ENCODE results near the gene RPS15A. TPM values are rescaled to one million over a fixed set of nuclear protein-coding genes. Genes with fewer than 3 reads are reported as not detected.

The RPS15A gene
- total RNA-seq, 1 donor from 2014 or later = 1,259 TPM

- Mint-ChIP-seq H3K27me3 (ENCODE audit: unreplicated experiment) (no peaks in the 10 kb centered on the region), H3K4me3 (ENCODE audit: unreplicated experiment) (no peak overlapping the region), H3K9me3 (ENCODE audit: unreplicated experiment) (no peaks in the 10 kb centered on the region), H3K4me1 (ENCODE audit: unreplicated experiment) (no peaks in the 10 kb centered on the region), H3K36me3 (ENCODE audit: unreplicated experiment) (peaks cover 70% of the 10 kb centered on the region), H3K27ac (ENCODE audit: unreplicated experiment) (no peak overlapping the region)
- no peak for DNase-seq (ENCODE audit: extremely low spot score, unreplicated experiment)
- TF ChIP-seq, protein P1, sequence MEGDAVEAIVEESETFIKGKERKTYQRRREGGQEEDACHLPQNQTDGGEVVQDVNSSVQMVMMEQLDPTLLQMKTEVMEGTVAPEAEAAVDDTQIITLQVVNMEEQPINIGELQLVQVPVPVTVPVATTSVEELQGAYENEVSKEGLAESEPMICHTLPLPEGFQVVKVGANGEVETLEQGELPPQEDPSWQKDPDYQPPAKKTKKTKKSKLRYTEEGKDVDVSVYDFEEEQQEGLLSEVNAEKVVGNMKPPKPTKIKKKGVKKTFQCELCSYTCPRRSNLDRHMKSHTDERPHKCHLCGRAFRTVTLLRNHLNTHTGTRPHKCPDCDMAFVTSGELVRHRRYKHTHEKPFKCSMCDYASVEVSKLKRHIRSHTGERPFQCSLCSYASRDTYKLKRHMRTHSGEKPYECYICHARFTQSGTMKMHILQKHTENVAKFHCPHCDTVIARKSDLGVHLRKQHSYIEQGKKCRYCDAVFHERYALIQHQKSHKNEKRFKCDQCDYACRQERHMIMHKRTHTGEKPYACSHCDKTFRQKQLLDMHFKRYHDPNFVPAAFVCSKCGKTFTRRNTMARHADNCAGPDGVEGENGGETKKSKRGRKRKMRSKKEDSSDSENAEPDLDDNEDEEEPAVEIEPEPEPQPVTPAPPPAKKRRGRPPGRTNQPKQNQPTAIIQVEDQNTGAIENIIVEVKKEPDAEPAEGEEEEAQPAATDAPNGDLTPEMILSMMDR (IDR thresholded peaks at IDR 0.05) = no peak
These were observed 43.8 kb upstream of the RPS15A start for GRCh38 chr16:18833707-18834505.

GRCh38 chr16:18832613-18833012 lies 42.5 kb upstream of the RPS15A start:
- TF ChIP-seq, protein P1 (IDR thresholded peaks at IDR 0.05) = no peak
- no peaks in the 10 kb centered on the region for H3K4me1 Mint-ChIP-seq (ENCODE audit: unreplicated experiment)
- H3K36me3 Mint-ChIP-seq (ENCODE audit: unreplicated experiment) = peaks cover 67% of the 10 kb centered on the region
- DNase-seq (ENCODE audit: extremely low spot score, unreplicated experiment) = no peak
- H3K4me3 Mint-ChIP-seq (ENCODE audit: unreplicated experiment) = no peak overlapping the region
- H3K9me3 Mint-ChIP-seq (ENCODE audit: unreplicated experiment) = no peaks in the 10 kb centered on the region
- H3K27me3 Mint-ChIP-seq (ENCODE audit: unreplicated experiment) = no peaks in the 10 kb centered on the region
- H3K27ac Mint-ChIP-seq (ENCODE audit: unreplicated experiment) = no peak overlapping the region

DNA sequence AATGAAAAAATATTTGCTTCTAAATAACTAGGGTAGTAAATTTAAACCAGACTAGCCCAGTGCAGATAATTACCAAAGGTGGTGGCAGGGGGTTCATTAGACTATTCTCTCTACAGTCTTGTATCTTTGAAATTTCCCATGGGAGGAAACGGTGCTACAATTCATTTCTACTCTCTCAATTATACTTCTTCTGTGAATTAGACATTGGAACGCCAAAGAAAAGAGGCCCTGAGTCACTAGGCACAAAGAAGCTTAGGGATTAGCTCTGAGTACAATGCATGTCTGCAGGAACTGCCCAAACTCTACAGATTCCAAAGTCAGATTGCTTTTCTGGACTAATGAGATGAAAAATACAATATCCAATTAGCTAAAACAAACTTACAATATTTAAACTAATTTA lies 41.9 kb upstream of the RPS15A start:
- H3K4me1 Mint-ChIP-seq (ENCODE audit: unreplicated experiment) = no peaks in the 10 kb centered on the region
- no peaks in the 10 kb centered on the region for H3K9me3 Mint-ChIP-seq (ENCODE audit: unreplicated experiment)
- H3K36me3 Mint-ChIP-seq (ENCODE audit: unreplicated experiment) = peaks cover 63% of the 10 kb centered on the region
- no peak for DNase-seq (ENCODE audit: extremely low spot score, unreplicated experiment)
- TF ChIP-seq, protein P1 (IDR thresholded peaks at IDR 0.05) = no peak
- no peak overlapping the region for H3K4me3 Mint-ChIP-seq (ENCODE audit: unreplicated experiment)
- no peaks in the 10 kb centered on the region for H3K27me3 Mint-ChIP-seq (ENCODE audit: unreplicated experiment)
- H3K27ac Mint-ChIP-seq (ENCODE audit: unreplicated experiment) = no peak overlapping the region

DNA sequence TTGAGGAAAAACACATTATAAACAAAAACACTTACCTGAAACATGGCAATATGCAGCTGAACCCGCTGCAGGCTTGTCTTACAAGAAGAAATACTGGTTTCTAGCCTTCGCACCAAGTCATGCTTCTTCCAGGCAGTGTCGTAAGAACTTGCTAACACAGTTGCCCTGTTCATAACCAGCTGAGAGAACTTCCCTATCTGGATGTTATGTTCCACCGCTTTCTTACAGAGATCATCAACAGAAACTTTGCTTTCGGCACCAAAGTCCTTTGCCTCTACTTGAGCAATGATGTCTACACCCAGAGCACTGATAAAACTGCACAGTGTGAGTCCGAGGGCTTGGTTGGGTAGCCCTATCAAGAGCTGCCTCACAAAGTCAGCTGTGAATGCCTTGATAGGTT lies 39.1 kb upstream of the RPS15A start:
- no peak overlapping the region for H3K27ac Mint-ChIP-seq (ENCODE audit: unreplicated experiment)

DNA sequence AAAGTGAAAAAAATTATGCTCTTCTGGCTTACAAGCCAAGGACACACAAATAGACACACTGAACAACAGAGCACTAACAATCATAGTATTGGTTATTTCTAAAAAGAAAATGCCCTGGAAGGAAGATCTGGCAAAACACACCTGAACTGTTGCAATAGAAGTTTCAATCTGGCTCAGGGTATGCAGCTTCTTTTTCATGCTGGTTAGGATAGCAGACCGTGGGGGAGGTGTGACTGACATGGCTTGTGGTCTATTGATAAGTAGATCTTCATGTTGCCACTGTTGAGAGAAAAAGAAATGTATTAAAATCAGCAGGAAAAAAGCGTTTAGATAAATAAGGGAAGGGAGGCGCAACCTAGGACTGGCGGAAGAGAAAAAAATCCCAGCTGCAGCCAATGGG lies 37.8 kb upstream of the RPS15A start:
- H3K9me3 Mint-ChIP-seq (ENCODE audit: unreplicated experiment) = no peaks in the 10 kb centered on the region
- H3K27me3 Mint-ChIP-seq (ENCODE audit: unreplicated experiment) = no peaks in the 10 kb centered on the region
- TF ChIP-seq, protein P1 (IDR thresholded peaks at IDR 0.05) = no peak
- no peak for DNase-seq (ENCODE audit: extremely low spot score, unreplicated experiment)
- H3K36me3 Mint-ChIP-seq (ENCODE audit: unreplicated experiment) = peaks cover 27% of the 10 kb centered on the region
- no peaks in the 10 kb centered on the region for H3K4me1 Mint-ChIP-seq (ENCODE audit: unreplicated experiment)
- no peak overlapping the region for H3K4me3 Mint-ChIP-seq (ENCODE audit: unreplicated experiment)
- no peak overlapping the region for H3K27ac Mint-ChIP-seq (ENCODE audit: unreplicated experiment)

More for the DNA sequence above, 39.1 kb upstream of the RPS15A start:
- DNase-seq (ENCODE audit: extremely low spot score, unreplicated experiment) = no peak
- TF ChIP-seq, protein P1 (IDR thresholded peaks at IDR 0.05) = no peak
- H3K36me3 Mint-ChIP-seq (ENCODE audit: unreplicated experiment) = peaks cover 36% of the 10 kb centered on the region
- no peak overlapping the region for H3K4me3 Mint-ChIP-seq (ENCODE audit: unreplicated experiment)
- H3K4me1 Mint-ChIP-seq (ENCODE audit: unreplicated experiment) = no peaks in the 10 kb centered on the region
- no peaks in the 10 kb centered on the region for H3K27me3 Mint-ChIP-seq (ENCODE audit: unreplicated experiment)
- no peaks in the 10 kb centered on the region for H3K9me3 Mint-ChIP-seq (ENCODE audit: unreplicated experiment)

Data from osteocyte (in vitro differentiated cells).